GM18502 (cell line): ENCODE results near the gene TMEM151B.

Experiments
- ATAC-seq: cut with Tn5 transposase; IDR thresholded peaks from one replicate; pipeline ENCODE4 v1.9.1; 2021; ENCODE audit warnings: mild to moderate bottlenecking; ENCODE audit not compliant: unreplicated experiment, poor library complexity

TMEM151B gene

DNA sequence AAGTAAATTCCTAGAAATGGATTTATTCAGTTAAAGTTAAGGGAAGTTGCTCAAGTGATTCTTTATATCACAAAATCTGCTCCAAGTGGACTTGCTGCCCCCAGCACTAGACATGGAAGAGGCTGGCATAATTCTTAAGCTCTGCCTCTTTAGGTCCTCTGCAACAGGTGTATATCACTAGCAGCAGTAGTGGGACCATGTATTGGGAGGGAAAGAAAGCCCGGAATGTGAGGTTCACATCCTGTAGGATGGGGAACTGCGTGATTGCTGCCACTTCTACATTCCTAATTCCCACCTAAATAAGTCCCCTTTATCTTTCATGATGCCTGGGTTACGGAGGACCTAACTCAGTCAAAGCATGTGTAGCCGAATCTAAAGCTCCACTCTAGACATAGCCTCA, 85.4 kb downstream of the TMEM151B start:
- ATAC-seq, result no peak

DNA sequence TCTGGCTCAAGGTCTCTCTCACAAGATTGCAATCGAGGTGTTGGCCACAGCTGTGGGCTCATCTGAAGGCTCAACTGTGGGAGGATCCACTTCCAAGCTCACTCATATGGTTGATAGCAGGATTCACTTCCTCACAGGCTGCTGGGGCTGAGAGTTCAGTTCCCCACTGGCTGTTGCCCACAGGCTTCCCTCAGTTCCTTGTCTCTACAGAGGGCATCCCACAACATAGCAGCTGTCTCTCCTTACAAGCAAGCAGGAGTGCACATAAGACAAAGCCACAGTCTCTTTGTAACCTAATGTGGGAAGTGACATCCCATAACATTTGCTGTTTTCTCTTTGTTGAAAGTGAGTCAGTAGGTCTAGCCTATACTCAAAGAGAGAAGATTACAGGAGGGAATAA, 86.2 kb downstream of the TMEM151B start:
- no peak for ATAC-seq
